Osteoblast (primary cell): Measurements from ENCODE around the gene SCAF1. TPM values are rescaled to one million over a fixed set of nuclear protein-coding genes. Genes with fewer than 3 reads are reported as not detected.

Experiments
- DNase-seq: peaks from one replicate; pipeline ENCODE4 v3.0.0; 2011; ENCODE audit warnings: low spot score, mixed read lengths; ENCODE audit not compliant: insufficient read length; ENCODE audit errors: missing footprints
- H2AFZ ChIP-seq: 2 replicates; pipeline ENCODE4 v1.6.0; 2011; ENCODE audit warnings: mild to moderate bottlenecking, low read length
- H3K27ac ChIP-seq: 2 replicates; pipeline ENCODE4 v1.5.1; 2011; ENCODE audit warnings: mild to moderate bottlenecking, low read depth, low read length, moderate library complexity
- H3K27me3 ChIP-seq: 2 replicates; pipeline ENCODE4 v1.6.0; 2012; ENCODE audit warnings: mild to moderate bottlenecking, control low read depth, inconsistent platforms, low read length, moderate library complexity; ENCODE audit not compliant: insufficient read depth
- H3K36me3 ChIP-seq: 2 replicates; pipeline ENCODE4 v1.5.1; 2011; ENCODE audit warnings: mild to moderate bottlenecking, low read length, control low read depth, moderate library complexity; ENCODE audit not compliant: insufficient read depth
- H3K4me1 ChIP-seq: 2 replicates; pipeline ENCODE4 v1.5.1; 2011; ENCODE audit warnings: mild to moderate bottlenecking, low read length, control low read depth, moderate library complexity; ENCODE audit not compliant: insufficient read depth
- H3K4me2 ChIP-seq: 2 replicates; pipeline ENCODE4 v1.6.0; 2011; ENCODE audit warnings: mild to moderate bottlenecking, low read length; ENCODE audit not compliant: insufficient read depth
- H3K4me3 ChIP-seq: fragments of 200-600 bp; sonication (generic); 3 replicates; pipeline ENCODE4 v1.5.1; 2012; ENCODE audit warnings: mild to moderate bottlenecking, low read length, inconsistent platforms; ENCODE audit not compliant: insufficient read depth
- H3K79me2 ChIP-seq: 2 replicates; pipeline ENCODE4 v1.6.0; 2012; ENCODE audit warnings: mild to moderate bottlenecking, low read length, control low read depth, inconsistent platforms; ENCODE audit not compliant: insufficient read depth
- H3K9me3 ChIP-seq: 2 replicates; pipeline ENCODE4 v1.5.1; 2011; ENCODE audit warnings: low read depth, low read length, control low read depth
- H4K20me1 ChIP-seq: 2 replicates; pipeline ENCODE4 v1.6.0; 2012; ENCODE audit warnings: mild to moderate bottlenecking, low read length, control low read depth; ENCODE audit not compliant: insufficient read depth
- total RNA-seq: library from RNA; depleted of rRNA; stranded (reverse); fragments of >200 nt; gene quantifications from 2 replicates; pipeline ENCODE4 v1.2.3, GENCODE V29; 2012
- TF ChIP-seq, protein P1 (sequence below): IDR thresholded peaks from 2 replicates; pipeline ENCODE4 v1.5.1; 2011; ENCODE audit warnings: mild to moderate bottlenecking, low read depth, low read length, moderate library complexity; ENCODE audit errors: extremely low read depth

SCAF1 gene
- total RNA-seq, 1 donor, result 14.8 TPM

DNA sequence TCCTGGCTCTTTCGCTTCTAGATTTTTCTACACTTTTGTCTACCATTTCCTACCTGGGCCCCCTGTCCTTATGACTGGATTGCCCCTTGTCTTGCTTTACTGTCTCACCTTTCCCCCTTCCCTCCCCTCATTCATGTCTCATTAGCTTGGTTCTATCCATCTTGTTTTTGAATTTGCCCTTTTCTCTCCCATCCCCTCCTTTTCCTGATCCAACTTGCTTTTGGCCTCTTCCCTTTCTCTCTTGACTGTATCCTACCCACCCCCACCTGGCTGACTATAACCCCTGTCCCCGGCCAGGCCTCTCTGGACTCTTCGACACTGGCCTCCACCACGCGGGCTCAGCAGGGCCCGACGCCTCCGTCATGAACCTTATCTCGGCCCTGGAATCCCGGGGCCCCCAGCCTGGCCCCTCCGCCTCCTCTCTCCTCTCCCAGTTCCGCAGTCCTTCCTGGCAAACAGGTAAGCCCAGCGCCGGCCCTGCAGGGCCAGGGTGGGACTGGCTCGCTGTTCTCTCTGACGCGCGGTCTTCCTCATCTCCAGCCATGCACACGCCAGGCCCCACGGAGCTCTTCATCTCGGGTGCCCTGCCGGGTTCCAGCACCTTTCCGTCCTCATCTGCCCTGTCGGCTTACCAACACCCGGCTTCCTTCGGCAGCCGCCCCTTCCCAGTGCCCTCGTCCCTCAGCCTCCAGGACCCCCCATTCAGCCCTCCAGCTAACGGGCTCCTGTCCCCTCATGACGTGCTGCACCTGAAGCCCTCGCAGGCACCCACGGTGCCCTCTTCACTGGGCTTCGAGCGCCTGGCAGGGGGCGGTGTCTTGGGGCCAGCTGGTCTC, 47.6 kb upstream of the SCAF1 start:
- Histone ChIP-seq H3K4me2 (peak overlapping the region; percentile 90), H3K36me3 (peaks cover 32% of the 10 kb centered on the region), H3K27ac (no peak overlapping the region), H4K20me1 (peaks cover 25% of the 10 kb centered on the region), H3K9me3 (no peaks in the 10 kb centered on the region), H2AFZ (no peak overlapping the region), H3K79me2 (peaks cover 54% of the 10 kb centered on the region), H3K27me3 (no peaks in the 10 kb centered on the region), H3K4me1 (peaks cover 22% of the 10 kb centered on the region), H3K4me3 (no peak overlapping the region)
- TF ChIP-seq, protein P1, sequence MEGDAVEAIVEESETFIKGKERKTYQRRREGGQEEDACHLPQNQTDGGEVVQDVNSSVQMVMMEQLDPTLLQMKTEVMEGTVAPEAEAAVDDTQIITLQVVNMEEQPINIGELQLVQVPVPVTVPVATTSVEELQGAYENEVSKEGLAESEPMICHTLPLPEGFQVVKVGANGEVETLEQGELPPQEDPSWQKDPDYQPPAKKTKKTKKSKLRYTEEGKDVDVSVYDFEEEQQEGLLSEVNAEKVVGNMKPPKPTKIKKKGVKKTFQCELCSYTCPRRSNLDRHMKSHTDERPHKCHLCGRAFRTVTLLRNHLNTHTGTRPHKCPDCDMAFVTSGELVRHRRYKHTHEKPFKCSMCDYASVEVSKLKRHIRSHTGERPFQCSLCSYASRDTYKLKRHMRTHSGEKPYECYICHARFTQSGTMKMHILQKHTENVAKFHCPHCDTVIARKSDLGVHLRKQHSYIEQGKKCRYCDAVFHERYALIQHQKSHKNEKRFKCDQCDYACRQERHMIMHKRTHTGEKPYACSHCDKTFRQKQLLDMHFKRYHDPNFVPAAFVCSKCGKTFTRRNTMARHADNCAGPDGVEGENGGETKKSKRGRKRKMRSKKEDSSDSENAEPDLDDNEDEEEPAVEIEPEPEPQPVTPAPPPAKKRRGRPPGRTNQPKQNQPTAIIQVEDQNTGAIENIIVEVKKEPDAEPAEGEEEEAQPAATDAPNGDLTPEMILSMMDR, result no peak
- peak; percentile 71 for DNase-seq

DNA sequence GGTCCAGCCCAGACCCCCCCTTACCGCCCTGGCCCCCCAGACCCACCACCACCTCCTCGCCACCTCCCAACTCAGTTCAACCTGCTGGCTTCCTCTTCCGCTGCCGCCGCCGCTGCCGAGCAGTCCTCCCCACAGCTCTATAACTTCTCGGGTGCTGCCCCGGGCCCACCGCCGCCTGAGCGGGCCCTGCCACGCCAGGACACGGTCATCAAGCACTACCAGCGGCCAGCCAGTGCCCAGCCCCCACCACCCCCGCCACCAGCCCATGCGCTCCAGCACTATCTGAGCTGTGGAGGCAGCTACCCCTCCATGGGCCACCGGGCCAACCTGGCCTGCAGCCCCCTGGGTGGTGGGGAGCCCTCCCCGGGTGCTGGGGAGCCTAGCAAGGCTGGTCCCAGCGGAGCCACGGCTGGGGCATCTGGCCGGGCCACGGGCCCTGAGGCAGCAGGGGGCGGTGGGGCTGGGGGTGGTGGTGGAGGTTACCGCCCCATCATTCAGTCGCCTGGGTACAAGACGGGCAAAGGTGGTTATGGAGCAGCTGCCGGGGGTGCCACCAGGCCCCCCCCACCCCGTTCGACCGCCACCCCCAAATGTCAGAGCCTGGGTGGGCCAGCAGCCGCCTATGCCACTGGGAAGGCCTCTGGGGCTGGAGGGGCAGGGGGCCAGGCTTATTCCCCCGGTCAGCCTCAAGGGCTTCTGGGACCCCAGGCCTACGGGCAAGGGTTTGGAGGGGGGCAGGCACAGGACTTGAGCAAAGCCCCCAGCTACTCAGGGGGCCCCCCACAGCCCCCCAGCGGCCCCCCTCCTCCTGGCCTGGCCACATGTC, 46.8 kb upstream of the SCAF1 start:
- peaks cover 39% of the 10 kb centered on the region for H3K36me3 ChIP-seq
- H3K9me3 ChIP-seq, result no peaks in the 10 kb centered on the region
- H2AFZ ChIP-seq, result no peak overlapping the region
- H3K4me3 ChIP-seq, result no peak overlapping the region
- DNase-seq, result peak; percentile 73
- H3K27me3 ChIP-seq, result no peaks in the 10 kb centered on the region
- H3K79me2 ChIP-seq, result peaks cover 62% of the 10 kb centered on the region
- H3K4me1 ChIP-seq, result peaks cover 21% of the 10 kb centered on the region
- TF ChIP-seq, protein P1, result no peak
- no peak overlapping the region for H3K27ac ChIP-seq
- H4K20me1 ChIP-seq, result peaks cover 25% of the 10 kb centered on the region
- no peak overlapping the region for H3K4me2 ChIP-seq

DNA sequence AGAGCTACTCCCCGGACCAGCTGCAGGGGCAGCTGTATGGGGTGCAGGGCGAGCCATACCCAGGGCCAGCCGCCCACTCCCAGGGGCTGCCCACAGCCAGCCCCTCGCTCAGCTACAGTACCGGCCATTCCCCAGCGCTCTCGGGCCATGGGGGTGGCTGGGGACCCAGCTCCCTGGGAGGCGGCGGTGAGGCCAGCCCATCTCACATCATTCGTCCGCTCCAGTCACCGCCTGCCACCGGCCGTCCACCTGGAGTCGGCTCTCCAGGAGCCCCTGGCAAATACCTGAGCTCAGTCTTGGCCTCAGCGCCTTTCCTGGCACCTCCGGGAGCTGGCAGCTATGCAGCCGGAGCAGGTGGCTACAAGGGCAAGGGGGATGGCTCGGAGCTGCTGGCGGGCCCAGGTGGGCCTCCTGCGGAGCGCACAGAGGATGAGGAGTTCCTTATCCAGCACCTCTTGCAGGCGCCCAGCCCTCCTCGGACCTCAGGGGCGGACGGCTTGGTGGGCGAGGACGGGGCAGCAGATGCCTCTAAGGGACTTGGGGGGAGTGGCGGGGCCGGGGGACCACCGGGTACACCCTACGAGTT, 46.1 kb upstream of the SCAF1 start:
- Histone ChIP-seq H3K4me2 (no peak overlapping the region), H3K4me1 (peaks cover 15% of the 10 kb centered on the region), H3K27me3 (no peaks in the 10 kb centered on the region), H3K27ac (no peak overlapping the region), H3K9me3 (no peaks in the 10 kb centered on the region), H4K20me1 (peaks cover 25% of the 10 kb centered on the region), H3K4me3 (no peak overlapping the region), H3K79me2 (peaks cover 68% of the 10 kb centered on the region), H3K36me3 (peaks cover 44% of the 10 kb centered on the region), H2AFZ (no peak overlapping the region)
- DNase-seq, result peak; percentile 66
- TF ChIP-seq, protein P1, result no peak

GRCh38 chr19:49596407-49596806, 45.6 kb upstream of the SCAF1 start:
- Histone ChIP-seq H3K4me2 (no peak overlapping the region), H3K36me3 (peaks cover 48% of the 10 kb centered on the region), H2AFZ (no peak overlapping the region), H3K79me2 (peaks cover 71% of the 10 kb centered on the region), H3K4me3 (no peak overlapping the region), H3K27me3 (no peaks in the 10 kb centered on the region), H3K27ac (no peak overlapping the region), H3K4me1 (peaks cover 15% of the 10 kb centered on the region), H3K9me3 (no peaks in the 10 kb centered on the region), H4K20me1 (peaks cover 25% of the 10 kb centered on the region)
- TF ChIP-seq, protein P1, result no peak
- peak; percentile 80 for DNase-seq
